ENCODE measurements around the gene IBTK.
"Not testable (repeated sequence)": the region's sequence is repeated elsewhere in the genome, so short reads cannot be mapped to it uniquely, and the experiment has no call there.

GRCh38 chr6:82254722-82255121 is 7.2 kb upstream of the IBTK start:
- TF ChIP-seq POLR2AphosphoS5 (IDR thresholded peaks at IDR 0.05; ENCODE audit: low read depth, low read length); TAF1 (IDR thresholded peaks at IDR 0.05; ENCODE audit: low read depth, low read length); POLR2A (IDR thresholded peaks at IDR 0.05; ENCODE audit: low read depth, low read length); SPI1 (IDR thresholded peaks at IDR 0.05; ENCODE audit: low read depth, low read length); POU2F2 (IDR thresholded peaks at IDR 0.05; ENCODE audit: low read depth, low read length); PAX5 (IDR thresholded peaks at IDR 0.05; ENCODE audit: insufficient read depth, low read length, severe bottlenecking): not testable (repeated sequence)

All from GM12891 (cell line).